GM12873 (cell line): Measurements from ENCODE around the gene OGG1.

Source experiments
- TF ChIP-seq, protein P1 (sequence below): IDR thresholded peaks from 2 replicates; pipeline ENCODE4 v1.5.1; 2012; ENCODE audit warnings: low read depth, mild to moderate bottlenecking, moderate library complexity, low read length, control low read depth; ENCODE audit not compliant: insufficient read depth; ENCODE audit errors: missing control alignments

The OGG1 gene

DNA sequence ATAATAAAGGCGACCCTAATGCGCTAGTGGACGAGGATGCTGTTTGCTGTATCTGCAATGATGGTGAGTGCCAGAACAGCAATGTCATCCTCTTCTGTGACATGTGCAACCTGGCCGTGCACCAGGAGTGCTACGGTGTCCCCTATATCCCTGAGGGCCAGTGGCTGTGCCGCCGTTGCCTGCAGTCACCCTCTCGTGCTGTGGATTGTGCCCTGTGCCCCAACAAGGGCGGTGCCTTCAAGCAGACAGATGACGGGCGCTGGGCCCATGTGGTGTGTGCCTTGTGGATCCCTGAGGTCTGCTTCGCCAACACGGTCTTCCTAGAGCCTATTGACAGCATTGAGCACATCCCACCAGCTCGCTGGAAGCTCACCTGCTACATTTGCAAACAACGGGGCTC is 10.6 kb upstream of the OGG1 start:
- TF ChIP-seq, protein P1, sequence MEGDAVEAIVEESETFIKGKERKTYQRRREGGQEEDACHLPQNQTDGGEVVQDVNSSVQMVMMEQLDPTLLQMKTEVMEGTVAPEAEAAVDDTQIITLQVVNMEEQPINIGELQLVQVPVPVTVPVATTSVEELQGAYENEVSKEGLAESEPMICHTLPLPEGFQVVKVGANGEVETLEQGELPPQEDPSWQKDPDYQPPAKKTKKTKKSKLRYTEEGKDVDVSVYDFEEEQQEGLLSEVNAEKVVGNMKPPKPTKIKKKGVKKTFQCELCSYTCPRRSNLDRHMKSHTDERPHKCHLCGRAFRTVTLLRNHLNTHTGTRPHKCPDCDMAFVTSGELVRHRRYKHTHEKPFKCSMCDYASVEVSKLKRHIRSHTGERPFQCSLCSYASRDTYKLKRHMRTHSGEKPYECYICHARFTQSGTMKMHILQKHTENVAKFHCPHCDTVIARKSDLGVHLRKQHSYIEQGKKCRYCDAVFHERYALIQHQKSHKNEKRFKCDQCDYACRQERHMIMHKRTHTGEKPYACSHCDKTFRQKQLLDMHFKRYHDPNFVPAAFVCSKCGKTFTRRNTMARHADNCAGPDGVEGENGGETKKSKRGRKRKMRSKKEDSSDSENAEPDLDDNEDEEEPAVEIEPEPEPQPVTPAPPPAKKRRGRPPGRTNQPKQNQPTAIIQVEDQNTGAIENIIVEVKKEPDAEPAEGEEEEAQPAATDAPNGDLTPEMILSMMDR = no peak

GRCh38 chr3:9742560-9742959 is 7.2 kb upstream of the OGG1 start:
- TF ChIP-seq, protein P1 = no peak

- TF ChIP-seq, protein P1 = no peak
Observed at GRCh38 chr3:9743548-9743947, 6.2 kb upstream of the OGG1 start.

- TF ChIP-seq, protein P1 = no peak
Observed at GRCh38 chr3:9744162-9744561, 5.6 kb upstream of the OGG1 start.

DNA sequence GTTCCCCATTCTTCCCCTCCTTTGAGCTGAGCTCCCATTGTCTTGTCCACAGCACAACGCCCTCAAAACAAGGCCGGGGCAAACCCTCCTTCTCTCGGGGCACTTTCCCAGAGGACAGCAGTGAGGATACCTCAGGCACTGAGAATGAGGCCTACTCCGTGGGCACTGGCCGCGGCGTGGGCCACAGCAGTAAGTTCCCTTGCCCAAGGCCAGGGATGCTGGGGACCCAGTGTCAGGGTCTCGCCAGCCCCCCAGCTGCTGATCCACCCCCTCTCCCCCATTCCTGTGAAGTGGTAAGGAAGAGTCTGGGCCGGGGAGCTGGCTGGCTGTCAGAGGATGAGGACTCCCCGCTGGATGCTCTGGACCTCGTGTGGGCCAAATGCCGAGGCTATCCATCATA is 4.2 kb upstream of the OGG1 start:
- TF ChIP-seq, protein P1 = no peak

DNA sequence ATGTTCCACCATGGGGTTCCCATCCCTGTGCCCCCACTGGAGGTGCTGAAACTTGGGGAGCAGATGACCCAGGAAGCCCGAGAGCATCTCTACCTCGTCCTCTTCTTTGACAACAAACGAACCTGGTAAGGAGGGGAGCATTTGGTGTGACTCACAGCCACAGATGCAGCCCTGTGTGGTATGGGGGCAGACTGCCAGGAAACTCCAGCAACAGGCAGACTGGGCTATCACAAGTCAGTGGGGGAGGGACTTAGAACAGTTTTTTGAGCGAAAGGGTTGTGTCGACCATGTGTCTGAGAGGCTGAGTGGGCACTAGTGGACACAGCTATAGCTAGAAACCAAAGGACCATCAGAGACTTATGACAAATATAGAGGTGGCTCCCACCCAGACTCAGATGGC is 3.4 kb upstream of the OGG1 start:
- TF ChIP-seq, protein P1 = no peak

GRCh38 chr3:9747267-9747666 is 2.5 kb upstream of the OGG1 start:
- TF ChIP-seq, protein P1 = no peak

GRCh38 chr3:9748031-9748430 is 1.7 kb upstream of the OGG1 start:
- TF ChIP-seq, protein P1 = no peak
